Measurements from ENCODE around the gene SMPD1. TPM values are rescaled to one million over a fixed set of nuclear protein-coding genes. Genes with fewer than 3 reads are reported as not detected.

The SMPD1 gene
- total RNA-seq, 1 experiment from 2014 or later: 2.8 TPM

GRCh38 chr11:6404342-6405051 is 14.2 kb downstream of the SMPD1 start:
- Histone ChIP-seq H3K4me2 (ENCODE audit: low read length) (no peak overlapping the region), H2AFZ (ENCODE audit: low read depth, low read length, poor library complexity, severe bottlenecking) (no peak overlapping the region), H3K9ac (ENCODE audit: low read length) (no peak overlapping the region), H4K20me1 (ENCODE audit: insufficient read depth) (no peaks in the 10 kb centered on the region), H3K9me2 (ENCODE audit: insufficient read depth) (no peaks in the 10 kb centered on the region), H3K27me3 (ENCODE audit: insufficient read depth, low read length) (no peaks in the 10 kb centered on the region), H3K36me3 (ENCODE audit: control insufficient read depth in 1 of 2, insufficient read depth in 2 of 2, low read length in 2 of 2) (no peaks in the 10 kb centered on the region), H3K4me3 (replicated peaks in 1 of 2; ENCODE audit: low read depth in 1 of 2, low read length in 2 of 2) (no peak overlapping the region), H3K4me1 (ENCODE audit: control insufficient read depth in 1 of 2, insufficient read depth in 2 of 2, low read length in 2 of 2) (no peaks in the 10 kb centered on the region), H3K79me2 (ENCODE audit: insufficient read depth, low read length) (no peaks in the 10 kb centered on the region), H3K9me3 (ENCODE audit: control insufficient read depth in 1 of 2, insufficient read depth in 1 of 2, low read depth in 1 of 2, low read length in 2 of 2) (no peaks in the 10 kb centered on the region), H3K27ac (ENCODE audit: low read depth, low read length) (no peak overlapping the region)
- ChIA-PET CTCF (no interaction called here), RAD21 (ENCODE audit: low non-redundant PET in 1 of 2, low total read pairs in 2 of 2, uncharacterized antibody in 2 of 2, unreplicated experiment in 2 of 2) (no interaction called here), POLR2A (no interaction called here)
- TF ChIP-seq FOSL1 (IDR thresholded peaks at IDR 0.05; ENCODE audit: low read depth): no peak
- TF ChIP-seq SRF (IDR thresholded peaks at IDR 0.05; ENCODE audit: low read depth): no peak
- TF ChIP-seq CBX3 (IDR thresholded peaks at IDR 0.05; ENCODE audit: low read depth): no peak
- TF ChIP-seq REST (IDR thresholded peaks at IDR 0.05; ENCODE audit: low read depth): no peak
- no peak for TF ChIP-seq EZH2 (IDR thresholded peaks at IDR 0.05)
- DNase-seq (ENCODE audit: low read depth, low spot score): no peak
- intact Hi-C loops (cut with micrococcal nuclease): no loop called here
- no TSS peak for BruUV-seq (replicated peaks)
- ATAC-seq: no peak; the same call in 1 of the 2 replicates

Data from HCT116 (cell line).